Thymus (tissue), 11 donors: ENCODE measurements around the gene DHX30. TPM values are rescaled to one million over a fixed set of nuclear protein-coding genes. Genes with fewer than 3 reads are reported as not detected.
"Not testable (repeated sequence)": the region's sequence is repeated elsewhere in the genome, so short reads cannot be mapped to it uniquely, and the experiment has no call there.

Experiments
- DNase-seq, 9 donors: peaks; one replicate each; pipeline ENCODE4 v3.0.0-alpha.2; 2013; ENCODE audit warnings: low spot score in 9 of 9, low read depth in 6 of 9, missing footprints in 1 of 9
- H3K27ac ChIP-seq, 2 donors: one replicate each; pipeline ENCODE4 v1.5.1; 2013; ENCODE audit warnings: control low read depth in 1 of 2, low read depth in 1 of 2, low read length in 1 of 2, mild to moderate bottlenecking in 1 of 2, moderate library complexity in 1 of 2
- H3K27me3 ChIP-seq, 2 donors: one replicate each; pipeline ENCODE4 v1.5.1; 2013; ENCODE audit warnings: low read length in 1 of 2; ENCODE audit not compliant: control insufficient read depth in 2 of 2, insufficient read depth in 1 of 2
- H3K36me3 ChIP-seq, 2 donors: one replicate each; pipeline ENCODE4 v1.5.1; 2013; ENCODE audit warnings: low read length in 1 of 2, mild to moderate bottlenecking in 1 of 2, moderate library complexity in 1 of 2; ENCODE audit not compliant: control insufficient read depth in 2 of 2, insufficient read depth in 2 of 2
- H3K4me1 ChIP-seq, 2 donors: one replicate each; pipeline ENCODE4 v1.5.1; 2013; ENCODE audit warnings: low read length in 2 of 2; ENCODE audit not compliant: control insufficient read depth in 2 of 2, insufficient read depth in 2 of 2
- H3K4me3 ChIP-seq, 2 donors: one replicate each; pipeline ENCODE4 v1.5.1; 2013; ENCODE audit warnings: low read length in 2 of 2, control low read depth in 1 of 2, mild to moderate bottlenecking in 1 of 2
- H3K9me3 ChIP-seq, 2 donors: one replicate each; pipeline ENCODE4 v1.5.1; 2013; ENCODE audit warnings: low read length in 1 of 2, mild to moderate bottlenecking in 1 of 2; ENCODE audit not compliant: control insufficient read depth in 2 of 2, insufficient read depth in 1 of 2
- WGBS: extraction: QIAGEN DNeasy Blood & Tissue Kit; methylation state at CpG from one replicate; pipeline ENCODE4 v1.1.7; 2013; 5-methylcytosine and 5-hydroxymethylcytosine counted together
- polyA plus RNA-seq: library from polyadenylated mRNA; stranded (reverse); fragments of 200-250 nt; gene quantifications from one replicate; pipeline ENCODE4 v1.2.3, GENCODE V29; 2013
- total RNA-seq: library from RNA; stranded (reverse); fragments of 120-200 nt; gene quantifications from one replicate; pipeline ENCODE4 v1.2.4, GENCODE V29; 2013
- donor health status: healthy.

Gene DHX30
- total and polyA plus RNA-seq, 2 donors, result 42.8 to 45.1 TPM

DNA sequence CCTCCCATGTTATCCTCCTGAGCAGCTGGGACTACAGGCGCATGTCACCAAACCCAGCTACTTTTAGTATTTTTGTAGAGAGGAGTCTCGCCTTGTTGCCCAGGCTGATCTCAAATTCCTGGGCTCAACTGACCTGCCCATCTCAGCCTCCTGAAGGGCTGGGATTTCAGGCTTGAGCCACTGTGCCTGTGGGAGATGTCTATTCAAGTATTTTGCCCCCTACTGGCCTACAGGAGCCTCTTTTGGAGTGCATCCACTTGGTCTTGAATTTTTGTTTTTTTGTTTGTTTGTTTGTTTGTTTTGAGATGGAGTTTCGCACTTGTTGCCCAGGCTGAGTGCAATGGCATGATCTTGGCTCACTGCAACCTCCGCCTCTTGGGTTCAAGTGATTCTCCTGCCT lies 3.2 kb upstream of the DHX30 start:
- 97% methylated on average over 4 of the region's 4 CpGs for WGBS
- peaks cover 6 to 16% of the 10 kb centered on the region in 2 donors for H3K4me1 ChIP-seq
- no peaks in the 10 kb centered on the region for H3K36me3 ChIP-seq
- no peak overlapping the region for H3K27ac ChIP-seq
- H3K27me3 ChIP-seq, result no peaks in the 10 kb centered on the region
- DNase-seq, result no peak
- H3K9me3 ChIP-seq, result no peaks in the 10 kb centered on the region
- no peak overlapping the region for H3K4me3 ChIP-seq

DNA sequence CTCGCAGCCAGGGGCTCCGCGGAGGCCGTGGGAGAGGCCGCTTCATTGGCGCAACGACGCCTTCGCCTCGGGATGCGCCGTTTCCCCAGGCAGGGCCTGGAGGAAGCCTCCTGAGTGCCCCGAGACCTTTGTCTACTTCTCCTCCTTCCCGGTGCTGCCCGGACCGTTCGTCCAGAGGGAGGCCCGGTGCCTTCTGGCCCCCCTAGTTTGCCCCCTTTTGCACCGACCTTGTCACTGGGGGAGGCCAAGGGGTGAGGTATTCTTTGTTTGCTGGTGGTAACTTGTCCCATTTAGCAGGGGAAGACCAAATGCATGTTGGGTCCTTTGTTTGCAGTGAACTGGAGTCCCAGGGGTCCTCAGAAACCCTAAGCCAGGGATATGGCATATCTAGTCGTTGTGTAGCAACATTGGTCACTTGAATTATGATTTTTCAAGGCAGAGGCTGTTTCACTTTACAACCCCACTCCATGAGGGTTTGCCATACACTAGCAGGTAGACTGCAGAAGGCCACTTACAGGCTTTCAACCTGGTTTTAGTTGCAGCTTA lies 615 bp downstream of the DHX30 start:
- under 1% methylated on average over 20 of the region's 20 CpGs for WGBS
- no peaks in the 10 kb centered on the region for H3K27me3 ChIP-seq
- peaks cover 6 to 16% of the 10 kb centered on the region in 2 donors for H3K4me1 ChIP-seq
- H3K4me3 ChIP-seq, result peak overlapping the region; percentile 86 to 99
- DNase-seq, result peak in 5 of 9 donors; percentile 13 to 66 (median 37)
- H3K36me3 ChIP-seq, result peaks cover 9 to 30% of the 10 kb centered on the region in 2 donors
- peak overlapping the region; percentile 70 to 98 for H3K27ac ChIP-seq
- no peaks in the 10 kb centered on the region for H3K9me3 ChIP-seq

GRCh38 chr3:47804577-47804976 lies 1.6 kb downstream of the DHX30 start:
- 99% methylated on average over 1 of the region's 1 CpG for WGBS
- Histone ChIP-seq H3K4me1 (peaks cover 6 to 16% of the 10 kb centered on the region in 2 donors), H3K36me3 (peaks cover 12 to 33% of the 10 kb centered on the region in 2 donors), H3K27ac (no peak overlapping the region), H3K27me3 (no peaks in the 10 kb centered on the region), H3K9me3 (no peaks in the 10 kb centered on the region), H3K4me3 (no peak overlapping the region)
- no peak for DNase-seq

DNA sequence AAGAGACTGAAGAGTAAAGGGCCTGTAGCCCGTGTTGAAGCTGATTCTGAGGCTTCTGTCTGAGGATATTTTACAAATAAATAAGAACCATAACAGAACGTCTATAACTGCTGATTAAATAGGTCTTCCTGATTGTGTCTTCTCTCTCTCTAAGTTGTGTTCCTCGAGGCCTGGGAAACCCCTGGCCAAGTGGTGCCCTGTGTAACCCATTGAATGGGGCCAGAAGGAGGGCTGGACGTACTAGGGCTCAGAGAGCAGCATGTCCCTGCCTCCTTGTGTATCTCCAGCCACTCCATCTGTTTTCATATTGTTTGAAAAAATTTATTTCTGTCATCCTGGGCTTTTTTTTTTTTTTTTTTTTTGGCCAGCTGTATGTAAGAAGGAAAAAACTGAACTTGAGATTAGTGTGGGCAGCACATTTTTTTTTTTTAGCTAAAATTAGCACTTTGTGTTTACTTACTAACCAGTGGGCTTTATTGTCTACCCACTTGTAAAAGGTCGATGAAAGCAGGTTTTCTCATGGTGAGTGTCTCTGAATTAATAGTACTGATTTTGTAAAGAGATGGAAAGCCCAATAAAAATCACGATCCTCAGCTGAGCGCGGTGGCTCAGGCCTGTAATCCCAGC lies 10.7 kb downstream of the DHX30 start:
- Histone ChIP-seq H3K27ac (no peak overlapping the region), H3K36me3 (peaks cover 48 to 63% of the 10 kb centered on the region in 2 donors)
- 96% methylated on average over 8 of the region's 8 CpGs for WGBS

DNA sequence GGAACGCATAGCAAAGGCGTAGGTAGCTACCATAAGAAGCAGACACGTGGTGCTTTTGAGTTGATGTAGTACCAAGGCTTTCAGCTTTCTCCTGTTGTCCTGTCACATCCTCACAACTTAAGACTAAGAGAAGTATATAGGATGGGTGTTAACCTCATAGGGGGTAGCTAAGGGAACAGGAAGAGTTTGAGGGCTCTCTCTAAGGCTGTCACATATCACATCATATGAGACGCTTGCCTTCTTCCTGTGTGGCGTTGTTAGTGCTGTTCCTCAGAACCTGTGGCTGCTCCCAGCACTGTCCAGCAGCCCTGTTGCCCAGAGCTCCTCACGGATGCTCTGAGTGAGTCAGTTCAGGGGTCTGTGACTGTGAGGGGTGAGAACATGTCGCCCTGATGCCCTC lies 14.7 kb downstream of the DHX30 start:
- Histone ChIP-seq H3K27me3 (no peaks in the 10 kb centered on the region), H3K4me1 (no peaks in the 10 kb centered on the region), H3K9me3 (no peaks in the 10 kb centered on the region), H3K4me3 (no peak overlapping the region), H3K27ac (no peak overlapping the region), H3K36me3 (peaks cover 51 to 57% of the 10 kb centered on the region in 2 donors)
- DNase-seq, result no peak
- 99% methylated on average over 7 of the region's 7 CpGs for WGBS

More for the DNA sequence above, 10.7 kb downstream of the DHX30 start:
- H3K9me3 ChIP-seq, result no peaks in the 10 kb centered on the region
- H3K4me1 ChIP-seq, result no peaks in the 10 kb centered on the region
- H3K27me3 ChIP-seq, result no peaks in the 10 kb centered on the region
- DNase-seq, result no peak
- H3K4me3 ChIP-seq, result no peak overlapping the region

- Histone ChIP-seq H3K4me3 (peak overlapping the region; percentile 81 to 90), H3K9me3 (no peaks in the 10 kb centered on the region), H3K4me1 (peaks cover 8 to 22% of the 10 kb centered on the region in 2 donors), H3K36me3 (peaks cover 36 to 41% of the 10 kb centered on the region in 2 donors), H3K27ac (peak overlapping the region; percentile 54 to 57), H3K27me3 (no peaks in the 10 kb centered on the region)
- WGBS, result 6% methylated on average over 77 of the region's 77 CpGs
- peak in 7 of 9 donors; percentile 57 to 87 (median 70) for DNase-seq
Observed at GRCh38 chr3:47824541-47825473, 21.9 kb downstream of the DHX30 start.

GRCh38 chr3:47825590-47825989 lies 22.7 kb downstream of the DHX30 start:
- H3K27me3 ChIP-seq, result no peaks in the 10 kb centered on the region
- peak overlapping the region in 1 of 2 donors; percentile 57 for H3K27ac ChIP-seq
- no peaks in the 10 kb centered on the region for H3K9me3 ChIP-seq
- peaks cover 8 to 22% of the 10 kb centered on the region in 2 donors for H3K4me1 ChIP-seq
- peak overlapping the region; percentile 81 to 90 for H3K4me3 ChIP-seq
- WGBS, result 38% methylated on average over 7 of the region's 7 CpGs
- no peak for DNase-seq
- H3K36me3 ChIP-seq, result peaks cover 35 to 46% of the 10 kb centered on the region in 2 donors

GRCh38 chr3:47829482-47829881 lies 26.5 kb downstream of the DHX30 start:
- not testable (repeated sequence) for H3K4me3 ChIP-seq, H3K9me3 ChIP-seq, H3K27ac ChIP-seq, DNase-seq, H3K27me3 ChIP-seq
- 53% methylated on average over 9 of the region's 9 CpGs for WGBS
- Histone ChIP-seq H3K36me3 (peaks cover 62 to 78% of the 10 kb centered on the region in 2 donors), H3K4me1 (peaks cover 8 to 18% of the 10 kb centered on the region in 2 donors)

DNA sequence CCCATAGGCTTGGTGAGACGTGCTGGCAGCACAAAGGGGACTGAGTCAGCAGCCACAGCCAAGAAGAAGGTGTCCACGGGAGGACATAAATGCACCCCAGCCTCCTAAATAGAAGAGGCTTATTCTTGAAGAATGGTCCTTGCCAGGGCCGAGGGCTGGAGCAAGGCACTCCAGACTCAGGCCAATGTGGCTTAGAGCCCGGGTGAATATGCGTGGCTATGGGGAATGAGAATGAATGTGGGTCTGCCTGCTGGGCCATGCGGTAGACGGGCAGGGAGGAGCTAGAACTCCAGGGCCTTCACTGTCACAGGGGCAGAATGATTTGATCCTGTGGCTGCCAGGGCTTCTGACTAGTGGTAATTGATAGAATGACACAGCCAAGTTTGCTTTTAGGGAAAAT lies 34.0 kb downstream of the DHX30 start:
- Histone ChIP-seq H3K36me3 (peaks cover 68 to 87% of the 10 kb centered on the region in 2 donors), H3K4me3 (no peak overlapping the region), H3K27me3 (no peaks in the 10 kb centered on the region), H3K9me3 (peaks cover 0 to 3% of the 10 kb centered on the region in 2 donors), H3K27ac (no peak overlapping the region), H3K4me1 (no peaks in the 10 kb centered on the region)
- DNase-seq, result no peak
- 96% methylated on average over 7 of the region's 7 CpGs for WGBS
